ENCODE measurements around the gene RRAS2. TPM values are rescaled to one million over a fixed set of nuclear protein-coding genes. Genes with fewer than 3 reads are reported as not detected.

The RRAS2 gene
- total RNA-seq, 3 donors from 2014 or later (not counting 1 experiment from before 2014, with no cell fraction given) = 62.1 to 86.7 (median 69.6) TPM

DNA sequence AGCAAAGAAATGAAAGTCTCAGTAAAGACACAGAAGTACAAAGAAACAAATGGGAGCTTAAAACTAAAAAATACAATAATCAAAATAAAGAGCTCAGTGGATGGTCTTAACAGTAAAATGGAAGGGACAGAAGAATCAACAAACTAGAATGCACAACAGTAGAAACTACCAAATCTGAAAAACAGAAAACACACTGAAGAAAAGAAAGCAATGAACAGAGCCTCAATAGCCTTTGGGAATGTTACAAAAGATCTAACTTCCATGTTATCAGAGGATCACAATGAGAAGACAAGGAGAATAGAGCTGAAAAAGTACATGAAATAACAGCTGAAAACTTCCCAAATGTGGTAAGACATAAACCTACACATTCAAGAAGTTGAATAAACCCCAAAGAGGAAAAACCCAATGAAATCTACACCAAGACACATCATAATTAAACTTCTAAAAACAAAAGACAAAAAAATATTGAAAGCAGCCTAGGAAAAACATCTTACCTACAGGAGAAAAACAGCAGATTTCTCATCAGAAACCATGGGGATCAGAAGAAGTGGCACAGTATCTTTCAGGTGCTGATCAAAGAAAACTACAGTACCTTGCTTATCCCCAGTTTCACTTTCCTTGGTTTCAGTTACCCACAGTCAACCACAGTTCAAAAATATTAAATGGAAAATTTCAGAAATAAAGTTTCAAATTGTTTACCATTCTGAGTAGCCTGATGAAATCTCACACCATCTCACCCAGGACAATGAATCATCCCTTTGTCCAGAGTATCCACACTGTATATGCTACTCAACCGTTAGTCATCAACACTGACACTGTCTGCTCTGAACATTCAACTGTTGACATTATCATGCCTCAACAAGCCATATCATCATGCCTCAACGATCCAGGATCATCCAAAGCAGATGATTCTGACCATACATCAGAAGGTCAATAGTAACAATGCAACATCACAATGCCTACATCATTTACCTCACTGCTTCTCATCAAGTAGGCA is 22.2 kb downstream of the RRAS2 start:
- intact Hi-C loops (cut with micrococcal nuclease) = no loop called here
- Histone ChIP-seq H3K4me3 (ENCODE audit: low read length) (no peak overlapping the region), H3K36me3 (ENCODE audit: control insufficient read depth, insufficient read depth, low read length) (no peaks in the 10 kb centered on the region), H3K4me1 (ENCODE audit: control insufficient read depth, insufficient read depth, low read length) (peaks cover 20% of the 10 kb centered on the region), H3K9me3 (ENCODE audit: control insufficient read depth, insufficient read depth, low read length) (peaks cover 4% of the 10 kb centered on the region), H3K27ac (ENCODE audit: low read length) (peak overlapping the region; percentile 27), H3K27me3 (ENCODE audit: control insufficient read depth, insufficient read depth, low read length) (no peaks in the 10 kb centered on the region)
- Mint-ChIP-seq H3K36me3 (peaks cover 8% of the 10 kb centered on the region), H3K9me3 (peaks cover 2 to 9% of the 10 kb centered on the region in 2 donors), H3K27me3 (ENCODE audit: low read depth in 2 of 2) (no peaks in the 10 kb centered on the region), H3K27ac (peak overlapping the region; percentile 13 to 67), H3K4me3 (peak overlapping the region; percentile 35), H3K4me1 (peaks cover 44 to 63% of the 10 kb centered on the region in 2 donors)
- WGBS (ENCODE audit: insufficient coverage) = 45% methylated on average over 2 of the region's 2 CpGs
- ATAC-seq (peak; percentile 90 to 93 (median 93)), DNase-seq (peak in 1 of 2 donors; percentile 22)
- TF ChIP-seq, protein P1, sequence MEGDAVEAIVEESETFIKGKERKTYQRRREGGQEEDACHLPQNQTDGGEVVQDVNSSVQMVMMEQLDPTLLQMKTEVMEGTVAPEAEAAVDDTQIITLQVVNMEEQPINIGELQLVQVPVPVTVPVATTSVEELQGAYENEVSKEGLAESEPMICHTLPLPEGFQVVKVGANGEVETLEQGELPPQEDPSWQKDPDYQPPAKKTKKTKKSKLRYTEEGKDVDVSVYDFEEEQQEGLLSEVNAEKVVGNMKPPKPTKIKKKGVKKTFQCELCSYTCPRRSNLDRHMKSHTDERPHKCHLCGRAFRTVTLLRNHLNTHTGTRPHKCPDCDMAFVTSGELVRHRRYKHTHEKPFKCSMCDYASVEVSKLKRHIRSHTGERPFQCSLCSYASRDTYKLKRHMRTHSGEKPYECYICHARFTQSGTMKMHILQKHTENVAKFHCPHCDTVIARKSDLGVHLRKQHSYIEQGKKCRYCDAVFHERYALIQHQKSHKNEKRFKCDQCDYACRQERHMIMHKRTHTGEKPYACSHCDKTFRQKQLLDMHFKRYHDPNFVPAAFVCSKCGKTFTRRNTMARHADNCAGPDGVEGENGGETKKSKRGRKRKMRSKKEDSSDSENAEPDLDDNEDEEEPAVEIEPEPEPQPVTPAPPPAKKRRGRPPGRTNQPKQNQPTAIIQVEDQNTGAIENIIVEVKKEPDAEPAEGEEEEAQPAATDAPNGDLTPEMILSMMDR (IDR thresholded peaks at IDR 0.05) = no peak

DNA sequence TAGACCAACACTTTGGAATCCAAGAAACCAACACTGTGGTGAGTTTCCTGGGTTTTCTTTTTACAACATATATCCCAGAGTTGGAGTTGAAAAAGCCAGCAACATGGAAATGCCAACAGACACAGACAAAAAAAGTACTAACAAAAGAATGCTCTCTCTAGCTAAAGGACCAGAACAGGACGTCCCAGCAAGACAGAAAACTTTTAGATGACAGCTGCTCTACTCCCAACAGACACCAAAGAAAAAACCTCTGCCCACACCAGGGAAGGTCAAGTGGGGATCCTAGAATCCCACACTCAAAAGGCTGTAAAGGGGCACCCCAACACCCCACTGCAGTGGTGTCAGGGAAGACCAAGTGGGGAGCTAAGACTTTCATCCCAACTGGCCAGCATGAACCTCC is 23.3 kb downstream of the RRAS2 start:
- Mint-ChIP-seq H3K27ac (peak overlapping the region; percentile 13 to 67), H3K9me3 (peaks cover 2 to 9% of the 10 kb centered on the region in 2 donors), H3K4me3 (no peak overlapping the region), H3K27me3 (ENCODE audit: low read depth in 2 of 2) (no peaks in the 10 kb centered on the region), H3K36me3 (peaks cover 8% of the 10 kb centered on the region), H3K4me1 (peaks cover 40 to 64% of the 10 kb centered on the region in 2 donors)
- Histone ChIP-seq H3K4me3 (ENCODE audit: low read length) (no peak overlapping the region), H3K4me1 (ENCODE audit: control insufficient read depth, insufficient read depth, low read length) (peaks cover 26% of the 10 kb centered on the region), H3K27ac (ENCODE audit: low read length) (peak overlapping the region; percentile 15), H3K27me3 (ENCODE audit: control insufficient read depth, insufficient read depth, low read length) (no peaks in the 10 kb centered on the region), H3K9me3 (ENCODE audit: control insufficient read depth, insufficient read depth, low read length) (peaks cover 4% of the 10 kb centered on the region), H3K36me3 (ENCODE audit: control insufficient read depth, insufficient read depth, low read length) (no peaks in the 10 kb centered on the region)
- intact Hi-C loops (cut with micrococcal nuclease) = no loop called here
- WGBS (ENCODE audit: insufficient coverage) = 67% methylated on average over 1 of the region's 1 CpG
- DNase-seq (no peak), ATAC-seq (no peak)
- TF ChIP-seq, protein P1 (IDR thresholded peaks at IDR 0.05) = no peak

DNA sequence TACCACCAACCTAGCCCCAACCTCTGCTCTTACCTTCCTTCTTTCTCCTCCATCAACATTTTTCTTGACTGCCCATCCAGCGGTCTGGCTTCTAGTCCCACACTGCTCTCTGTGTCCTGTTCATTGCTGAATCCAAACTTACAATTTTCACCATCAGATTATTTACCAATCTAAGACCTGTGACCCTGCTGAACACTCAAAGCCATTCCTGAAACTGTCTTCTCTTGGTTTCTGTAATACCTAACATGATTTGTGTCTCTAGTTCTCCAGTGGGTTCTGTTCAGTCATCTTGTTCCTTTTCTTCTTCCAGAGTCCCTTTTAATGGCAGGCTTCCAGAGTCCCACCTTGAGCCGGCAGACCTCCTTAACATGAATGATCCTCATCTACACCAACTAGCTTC is 24.1 kb downstream of the RRAS2 start:
- WGBS (ENCODE audit: insufficient coverage) = 93% methylated on average over 2 of the region's 2 CpGs
- Histone ChIP-seq H3K4me1 (ENCODE audit: control insufficient read depth, insufficient read depth, low read length) (peaks cover 27% of the 10 kb centered on the region), H3K4me3 (ENCODE audit: low read length) (no peak overlapping the region), H3K27ac (ENCODE audit: low read length) (no peak overlapping the region), H3K27me3 (ENCODE audit: control insufficient read depth, insufficient read depth, low read length) (no peaks in the 10 kb centered on the region), H3K36me3 (ENCODE audit: control insufficient read depth, insufficient read depth, low read length) (no peaks in the 10 kb centered on the region), H3K9me3 (ENCODE audit: control insufficient read depth, insufficient read depth, low read length) (peaks cover 4% of the 10 kb centered on the region)
- intact Hi-C loops (cut with micrococcal nuclease) = no loop called here
- no peaks in the 10 kb centered on the region for H3K27me3 Mint-ChIP-seq (ENCODE audit: low read depth in 2 of 2)
- H3K27ac Mint-ChIP-seq = peak overlapping the region; percentile 13 to 67
- H3K9me3 Mint-ChIP-seq = peaks cover 2 to 9% of the 10 kb centered on the region in 2 donors
- no peak for DNase-seq
- ATAC-seq = no peak
- peaks cover 35 to 58% of the 10 kb centered on the region in 2 donors for H3K4me1 Mint-ChIP-seq
- H3K36me3 Mint-ChIP-seq = peaks cover 8% of the 10 kb centered on the region
- H3K4me3 Mint-ChIP-seq = no peak overlapping the region
- TF ChIP-seq, protein P1 (IDR thresholded peaks at IDR 0.05) = no peak
